Suprapubic skin (tissue), 4 donors: ENCODE data around the gene PRKAG2.

Experiments used
- POLR2A ChIP-seq, 2 donors: fragments of 450-650 bp; IDR thresholded peaks; one replicate each; pipeline ENCODE4 v1.6.1; 2017; ENCODE audit warnings: antibody characterized with exemption in 2 of 2, mild to moderate bottlenecking in 2 of 2, moderate library complexity in 2 of 2
- POLR2AphosphoS5 ChIP-seq, 3 donors: sonication (generic); formaldehyde crosslinking; IDR thresholded peaks; one replicate each; pipeline ENCODE4 v1.6.1; 2017; ENCODE audit warnings: antibody characterized with exemption in 3 of 3
- TF ChIP-seq, protein P1 (sequence below), 2 donors: fragments of 200-600 bp in 1 of 2; fragments of 450-650 bp in 1 of 2; sonication (generic) in 1 of 2; IDR thresholded peaks; one replicate each; pipeline ENCODE4 v1.5.1; 2016 to 2019; ENCODE audit warnings: antibody characterized with exemption in 2 of 2, mild to moderate bottlenecking in 1 of 2, moderate library complexity in 1 of 2

DNA sequence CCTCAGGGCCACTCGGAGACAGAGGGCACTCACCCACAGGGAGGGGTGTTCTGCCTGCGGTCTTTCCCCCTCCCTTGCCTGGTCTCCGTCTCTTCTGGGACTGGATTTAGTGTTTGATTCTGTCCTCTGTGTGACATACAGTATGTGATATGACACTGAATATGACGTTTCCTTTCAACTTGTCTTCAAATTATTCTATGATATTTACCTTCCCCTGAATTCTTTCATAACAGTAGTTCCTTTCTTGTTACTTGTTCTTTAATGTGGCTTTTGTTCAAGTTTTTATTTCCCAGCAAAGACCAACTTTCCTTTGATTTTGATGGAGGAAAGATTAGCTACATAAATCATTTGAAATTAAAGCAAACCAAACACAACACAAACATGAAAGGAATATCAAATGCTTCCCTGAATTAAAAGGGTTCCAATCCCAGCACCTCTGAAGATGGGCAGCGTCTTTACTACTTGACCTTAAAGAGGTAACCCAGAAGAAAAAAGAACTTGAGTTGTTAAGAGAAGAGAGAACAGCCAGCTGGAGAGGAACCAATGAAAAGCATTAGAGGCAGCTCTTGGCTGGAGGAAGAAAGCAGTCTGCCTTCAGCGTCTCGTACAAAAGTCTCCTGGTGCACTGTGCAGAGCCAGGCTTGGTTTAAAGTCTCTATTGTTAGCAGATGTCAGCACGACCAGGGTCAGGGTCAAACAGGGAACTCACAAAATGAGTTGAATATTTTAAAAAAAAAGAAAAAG is 338.9 kb downstream of the PRKAG2 start:
- TF ChIP-seq POLR2A (IDR thresholded peaks at IDR 0.05) = no peak
- TF ChIP-seq, protein P1, sequence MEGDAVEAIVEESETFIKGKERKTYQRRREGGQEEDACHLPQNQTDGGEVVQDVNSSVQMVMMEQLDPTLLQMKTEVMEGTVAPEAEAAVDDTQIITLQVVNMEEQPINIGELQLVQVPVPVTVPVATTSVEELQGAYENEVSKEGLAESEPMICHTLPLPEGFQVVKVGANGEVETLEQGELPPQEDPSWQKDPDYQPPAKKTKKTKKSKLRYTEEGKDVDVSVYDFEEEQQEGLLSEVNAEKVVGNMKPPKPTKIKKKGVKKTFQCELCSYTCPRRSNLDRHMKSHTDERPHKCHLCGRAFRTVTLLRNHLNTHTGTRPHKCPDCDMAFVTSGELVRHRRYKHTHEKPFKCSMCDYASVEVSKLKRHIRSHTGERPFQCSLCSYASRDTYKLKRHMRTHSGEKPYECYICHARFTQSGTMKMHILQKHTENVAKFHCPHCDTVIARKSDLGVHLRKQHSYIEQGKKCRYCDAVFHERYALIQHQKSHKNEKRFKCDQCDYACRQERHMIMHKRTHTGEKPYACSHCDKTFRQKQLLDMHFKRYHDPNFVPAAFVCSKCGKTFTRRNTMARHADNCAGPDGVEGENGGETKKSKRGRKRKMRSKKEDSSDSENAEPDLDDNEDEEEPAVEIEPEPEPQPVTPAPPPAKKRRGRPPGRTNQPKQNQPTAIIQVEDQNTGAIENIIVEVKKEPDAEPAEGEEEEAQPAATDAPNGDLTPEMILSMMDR (IDR thresholded peaks at IDR 0.05) = no peak
- TF ChIP-seq POLR2AphosphoS5 (IDR thresholded peaks at IDR 0.05) = no peak
